ENCODE measurements around the gene NDC80. TPM values are rescaled to one million over a fixed set of nuclear protein-coding genes. Genes with fewer than 3 reads are reported as not detected.

The NDC80 gene
- total and polyA plus RNA-seq, 9 of the 15 experiments (the other 6 are each of a cell fraction or from before 2014, with no cell fraction given), result 65.2 to 97.9 (median 83.3) TPM

GRCh38 chr18:2570772-2571199 is 571 bp upstream of the NDC80 start (continued):
- no peak for TF ChIP-seq PBX2 (CRISPR knock-in tag; IDR thresholded peaks at IDR 0.05; ENCODE audit: low read depth)
- TF ChIP-seq PBX2 (tag; conservative IDR thresholded peaks at IDR 0.05; ENCODE audit: low read depth), result 0 out of 2 replicates have a peak, but pooled peaks have one; percentile 27
- TF ChIP-seq AFF4 (CRISPR knock-in tag; IDR thresholded peaks at IDR 0.05), result peak; percentile 89; the same call in 1 of the 2 replicates
- TF ChIP-seq ETV6 (IDR thresholded peaks at IDR 0.05; ENCODE audit: borderline replicate concordance in 1 of 2, low read depth in 2 of 2, low read length in 1 of 2), result no peak
- no peak for TF ChIP-seq ETV6 (CRISPR knock-in tag; IDR thresholded peaks at IDR 0.05; ENCODE audit: borderline replicate concordance)
- no peak for TF ChIP-seq RNF2 (IDR thresholded peaks at IDR 0.05)
- peak; percentile 26 for TF ChIP-seq BRD9 (IDR thresholded peaks at IDR 0.05; ENCODE audit: low read depth, partially characterized antibody)
- TF ChIP-seq CGGBP1 (CRISPR knock-in tag; IDR thresholded peaks at IDR 0.05), result no peak
- TF ChIP-seq NR2C1 (IDR thresholded peaks at IDR 0.05), result no peak
- TF ChIP-seq NR2C1 (tag; IDR thresholded peaks at IDR 0.05), result no peak
- 0 out of 2 replicates have a peak, but pooled peaks have one; percentile 25 for TF ChIP-seq JUND (IDR thresholded peaks at IDR 0.05; ENCODE audit: borderline replicate concordance, low read depth, low read length)
- TF ChIP-seq JUND (tag; IDR thresholded peaks at IDR 0.05; ENCODE audit: borderline replicate concordance, low read depth, low read length), result no peak
- no peak; a peak in 1 of 4 replicates for TF ChIP-seq HDAC1 (IDR thresholded peaks at IDR 0.05)
- no peak for TF ChIP-seq ZNF444 (CRISPR knock-in tag; IDR thresholded peaks at IDR 0.05)
- 0 out of 2 replicates have a peak, but pooled peaks have one; percentile 67 for TF ChIP-seq ELF4 (CRISPR knock-in tag; IDR thresholded peaks at IDR 0.05)
- TF ChIP-seq XRCC5 (IDR thresholded peaks at IDR 0.05; ENCODE audit: low read depth, low read length), result peak; percentile 90; the same call in 1 of the 2 replicates
- 0 out of 4 replicates have a peak, but pooled peaks of 1 of the 2 experiments have one; percentile 7 for TF ChIP-seq MLX (CRISPR knock-in tag; conservative IDR thresholded peaks at IDR 0.05)
- TF ChIP-seq NFIC (IDR thresholded peaks at IDR 0.05), result 0 out of 2 replicates have a peak, but pooled peaks have one; percentile 17
- no peak for TF ChIP-seq ZBTB5 (IDR thresholded peaks at IDR 0.05)
- 0 out of 2 replicates have a peak, but pooled peaks have one; percentile 25 for TF ChIP-seq MEF2D (tag; conservative IDR thresholded peaks at IDR 0.05; ENCODE audit: low read depth)

Data from K562 (cell line).